HG03571 (cell line): ENCODE data around the gene GLI3.

Experiments used
- ATAC-seq: cut with Tn5 transposase; IDR thresholded peaks from one replicate; pipeline ENCODE4 v1.9.1; 2021; ENCODE audit not compliant: unreplicated experiment

GLI3 gene

DNA sequence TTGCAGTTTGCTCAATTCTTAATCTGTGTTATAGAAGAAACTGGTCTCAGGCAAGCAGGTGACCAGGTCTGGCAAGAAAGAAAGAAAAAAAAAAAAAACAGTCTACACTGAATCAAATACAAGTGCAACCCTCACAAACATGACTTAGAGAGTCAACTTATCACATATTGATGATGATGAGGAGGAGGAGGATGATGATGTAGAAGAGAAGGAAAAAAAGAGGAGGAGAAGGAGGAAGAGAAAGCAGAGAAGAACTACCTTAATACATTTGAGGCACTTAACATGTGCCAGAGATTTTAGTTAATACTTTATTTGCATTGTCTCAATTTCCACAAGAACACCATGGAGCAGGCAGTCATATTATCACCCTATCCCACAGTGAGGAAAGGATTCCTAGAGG lies 91.5 kb downstream of the GLI3 start:
- no peak for ATAC-seq

DNA sequence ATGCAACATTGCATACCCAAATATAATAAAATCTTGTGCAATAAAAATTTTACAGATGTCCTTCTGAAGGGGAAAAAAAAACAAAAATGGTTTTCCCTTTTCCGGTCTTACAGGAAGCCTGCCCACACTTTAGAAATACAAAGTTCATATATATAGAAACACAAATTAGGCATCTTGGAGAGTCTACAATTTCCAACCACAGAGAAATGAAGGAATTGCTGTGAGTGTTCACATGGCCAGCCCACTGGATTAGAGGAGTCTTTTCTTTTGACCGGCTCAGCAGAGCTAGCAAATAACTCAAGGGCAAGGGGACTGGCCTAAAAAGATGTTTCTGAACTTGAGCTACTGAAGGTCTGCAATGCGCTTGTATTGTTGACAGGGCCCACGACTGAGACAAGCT lies 92.4 kb downstream of the GLI3 start:
- ATAC-seq = no peak

- no peak for ATAC-seq
Observed at GRCh38 chr7:42143711-42144600, 93.1 kb downstream of the GLI3 start.

- no peak for ATAC-seq
Observed at GRCh38 chr7:42142089-42142488, 94.9 kb downstream of the GLI3 start.

GRCh38 chr7:42139751-42140150 lies 97.3 kb downstream of the GLI3 start:
- no peak for ATAC-seq

- ATAC-seq = no peak
Observed at GRCh38 chr7:42138691-42139090, 98.3 kb downstream of the GLI3 start.

- no peak for ATAC-seq
Observed at GRCh38 chr7:42137941-42138340, 99.1 kb downstream of the GLI3 start.

GRCh38 chr7:42137431-42137830 lies 99.6 kb downstream of the GLI3 start:
- ATAC-seq = no peak

DNA sequence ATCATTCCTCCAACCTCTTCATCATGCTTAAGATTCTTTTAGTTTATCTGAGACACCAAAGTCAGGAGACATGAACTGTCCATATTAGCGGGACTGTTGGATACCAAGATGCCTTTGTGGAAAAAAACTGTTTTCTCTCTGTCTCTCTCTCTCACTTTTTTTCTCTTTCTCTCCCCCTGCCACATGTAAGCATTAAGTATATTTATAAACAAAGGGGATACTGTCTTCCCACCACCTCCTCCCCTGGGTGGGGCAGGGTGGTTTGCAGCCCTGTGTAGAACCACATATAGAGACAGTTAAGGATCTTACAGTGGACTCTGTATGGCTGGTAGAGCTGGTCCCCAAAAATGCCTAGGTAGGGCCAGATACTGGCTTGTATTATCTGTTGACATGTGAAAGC lies 101.3 kb downstream of the GLI3 start:
- no peak for ATAC-seq

DNA sequence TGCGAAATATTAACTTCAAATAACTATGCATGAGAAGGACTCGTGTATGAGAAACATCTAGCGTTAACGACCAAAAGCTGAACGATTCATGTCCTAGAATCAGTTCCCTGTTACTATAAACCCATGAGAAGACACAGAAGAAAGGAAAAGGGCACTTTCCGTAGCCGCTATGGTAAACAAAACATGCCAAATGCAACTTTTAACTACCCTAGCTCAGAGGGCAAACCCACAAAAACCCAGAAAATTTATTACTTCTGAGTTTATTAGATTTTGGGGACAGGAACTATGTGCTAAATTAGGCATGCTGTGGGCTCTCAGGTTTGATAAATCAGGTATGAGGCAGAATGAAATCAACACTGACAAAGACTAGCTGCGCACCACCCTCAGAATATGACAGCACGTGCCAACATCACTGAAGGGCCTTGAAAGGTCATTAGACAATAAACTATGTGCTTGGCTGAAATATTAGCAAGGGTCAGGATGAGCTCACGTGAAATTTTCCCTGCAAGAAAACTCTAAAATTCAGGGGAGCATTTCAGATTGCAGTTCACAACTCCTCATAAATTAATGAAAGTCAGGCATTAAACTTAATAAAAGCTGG lies 102.6 kb downstream of the GLI3 start:
- no peak for ATAC-seq

DNA sequence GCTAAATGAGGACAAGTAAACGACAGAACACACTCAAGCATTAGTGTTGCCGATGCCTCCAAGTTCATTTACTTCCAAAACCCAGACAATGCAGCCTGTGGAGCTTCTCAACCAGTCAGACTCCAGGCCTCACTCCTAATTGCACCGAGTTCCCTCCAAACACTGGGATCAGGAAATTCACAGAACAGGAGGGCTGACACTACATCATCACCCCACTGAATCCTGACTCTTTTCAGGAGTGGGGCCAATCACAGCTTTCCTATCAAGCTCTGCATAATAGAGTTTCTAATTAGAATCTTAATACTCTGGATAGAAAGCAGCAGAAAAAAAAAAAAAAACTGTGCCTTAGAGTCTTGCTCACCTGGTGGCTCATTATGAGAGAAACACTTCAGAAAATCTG lies 103.7 kb downstream of the GLI3 start:
- no peak for ATAC-seq

GRCh38 chr7:42128703-42129102 lies 108.3 kb downstream of the GLI3 start:
- no peak for ATAC-seq

- no peak for ATAC-seq
Observed at GRCh38 chr7:42127232-42127622, 109.8 kb downstream of the GLI3 start.

DNA sequence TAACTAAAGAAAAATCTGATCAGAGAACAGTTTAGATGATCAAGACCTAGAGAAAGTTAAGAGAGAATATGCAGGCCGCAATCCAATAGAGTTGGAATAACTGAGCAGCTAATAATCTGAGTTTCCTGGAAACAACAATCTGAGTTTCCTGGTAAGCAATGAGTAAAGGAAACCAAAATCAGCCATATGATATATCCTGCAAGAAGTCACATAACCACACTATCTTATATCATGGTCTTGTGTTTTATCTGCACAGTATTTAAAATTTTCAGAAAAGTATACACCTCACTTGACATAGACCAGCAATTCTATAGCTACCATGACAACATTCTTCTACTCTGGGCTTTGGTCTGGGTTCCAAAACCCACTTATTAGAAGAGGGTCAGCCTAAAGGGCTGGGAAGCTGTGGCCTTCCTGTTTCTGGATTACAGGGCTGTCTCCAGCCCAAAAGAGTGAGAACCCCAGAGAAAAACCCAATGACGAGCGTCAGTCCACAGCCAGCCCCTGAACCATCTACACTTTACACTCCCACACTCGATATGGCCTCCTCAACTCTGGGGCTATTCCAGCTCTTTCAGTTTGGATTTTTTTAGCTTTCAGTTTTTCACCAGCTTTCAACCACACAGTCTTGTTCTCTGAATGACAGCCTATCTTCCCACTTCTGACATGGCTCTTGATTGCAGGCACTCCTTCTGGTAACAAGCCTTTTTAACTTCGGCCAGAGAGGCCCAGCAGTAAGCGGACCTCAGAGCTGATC lies 110.4 kb downstream of the GLI3 start:
- ATAC-seq = no peak

GRCh38 chr7:42125321-42125720 lies 111.7 kb downstream of the GLI3 start:
- ATAC-seq = no peak

- no peak for ATAC-seq
Observed at GRCh38 chr7:42123716-42124115, 113.3 kb downstream of the GLI3 start.

DNA sequence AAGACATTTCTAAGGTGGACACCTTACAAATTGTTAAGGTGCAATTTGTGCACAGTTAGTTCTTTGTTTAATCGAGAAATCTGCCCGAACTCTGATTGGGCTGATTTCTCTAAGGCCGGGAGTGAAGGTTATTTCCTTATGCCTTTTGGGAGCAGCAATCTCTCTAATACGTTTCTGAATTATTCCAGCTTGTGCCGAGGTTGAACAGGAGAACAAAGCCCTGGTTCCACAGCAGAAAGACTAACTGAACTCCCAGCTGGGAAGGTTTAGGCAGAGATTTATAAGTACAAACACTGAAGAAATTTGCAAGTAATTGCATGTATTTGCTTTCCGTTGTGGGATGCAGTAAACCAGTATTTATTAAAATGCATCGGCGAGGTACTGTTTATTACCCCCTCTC lies 116.8 kb downstream of the GLI3 start:
- no peak for ATAC-seq

DNA sequence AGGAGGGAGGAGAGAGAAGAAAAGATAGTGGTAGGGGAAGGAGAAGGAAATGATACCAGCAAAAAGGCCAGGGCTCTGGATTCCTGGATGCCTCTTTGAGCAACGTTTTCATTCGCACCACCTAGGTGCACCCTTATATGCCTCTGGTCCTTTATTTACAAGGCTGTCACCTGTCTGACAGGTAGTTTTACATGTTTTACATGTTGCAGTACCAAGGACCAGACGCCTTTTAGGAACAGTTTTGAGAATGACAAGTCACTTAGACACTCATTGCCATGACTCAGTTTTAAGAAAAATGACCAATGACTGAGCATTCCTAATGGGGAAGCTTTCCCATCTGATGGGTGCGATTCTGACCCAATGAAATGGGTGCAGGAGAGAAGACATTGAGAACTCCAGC lies 119.8 kb downstream of the GLI3 start:
- no peak for ATAC-seq

DNA sequence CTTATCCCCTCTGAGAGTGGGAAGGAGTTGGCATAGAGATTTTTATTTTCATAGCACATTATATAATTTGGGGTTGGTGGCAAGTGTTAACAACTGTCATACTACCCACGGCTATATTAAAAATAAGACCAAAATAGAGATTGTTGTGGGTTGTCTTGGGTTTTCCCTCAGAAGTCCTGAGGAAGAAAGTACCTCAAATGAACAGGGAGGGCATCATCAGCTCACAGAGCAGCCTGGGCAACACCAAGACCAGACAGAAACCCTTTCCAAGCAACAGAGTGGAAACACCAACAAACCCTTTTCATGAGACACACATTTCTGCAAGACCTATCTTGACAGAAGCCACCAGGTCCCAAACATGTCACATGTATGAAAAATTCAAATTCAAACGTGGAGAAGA lies 121.2 kb downstream of the GLI3 start:
- ATAC-seq = no peak

GRCh38 chr7:42110333-42110732 lies 126.7 kb downstream of the GLI3 start:
- ATAC-seq = no peak

GRCh38 chr7:42108803-42109528 lies 128.0 kb downstream of the GLI3 start:
- ATAC-seq = no peak
